SU-DHL-6 (cell line): ENCODE measurements around the gene MIEF1.

ENCODE experiments used
- H2AFZ ChIP-seq: fragments of 200-600 bp; sonication (generic); 2 replicates; pipeline ENCODE4 v1.6.1; 2014; ENCODE audit warnings: low read depth, mild to moderate bottlenecking, moderate library complexity, mixed read lengths, antibody characterized with exemption, low read length; ENCODE audit not compliant: severe bottlenecking
- H3F3A ChIP-seq: fragments of 200-600 bp; shearing (Covaris generic); 2 replicates; pipeline ENCODE4 v1.6.0; 2016; ENCODE audit warnings: antibody characterized with exemption, mild to moderate bottlenecking; ENCODE audit not compliant: insufficient read depth
- H3K27ac ChIP-seq: fragments of 200-600 bp; sonication (generic); 2 replicates; pipeline ENCODE4 v1.5.1; 2016; ENCODE audit warnings: low read depth, mild to moderate bottlenecking, low read length, moderate library complexity, mixed read lengths
- H3K27me3 ChIP-seq: fragments of 200-600 bp; sonication (generic), shearing (Covaris generic); 2 replicates; pipeline ENCODE4 v1.6.0; 2014; ENCODE audit warnings: mild to moderate bottlenecking, low read length
- H3K36me3 ChIP-seq: fragments of 200-600 bp; sonication (generic); 2 replicates; pipeline ENCODE4 v1.6.1; 2014; ENCODE audit warnings: mild to moderate bottlenecking, low read length, mixed read lengths
- H3K4me2 ChIP-seq: fragments of 300-600, 200-600 bp; shearing (Covaris generic), sonication (generic); 2 replicates; pipeline ENCODE4 v1.6.0; 2014; ENCODE audit warnings: low read length, low read depth, mild to moderate bottlenecking; ENCODE audit not compliant: poor library complexity, severe bottlenecking
- H3K4me3 ChIP-seq: fragments of 200-600 bp; sonication (generic); 2 replicates; pipeline ENCODE4 v1.5.1; 2014; ENCODE audit warnings: antibody characterized with exemption, low read length, mild to moderate bottlenecking, mixed read lengths; ENCODE audit not compliant: insufficient read depth, poor library complexity, severe bottlenecking
- H3K79me2 ChIP-seq: fragments of 200-600 bp; sonication (generic); 2 replicates; pipeline ENCODE4 v1.6.1; 2014; ENCODE audit warnings: mild to moderate bottlenecking, low read length, moderate library complexity; ENCODE audit not compliant: insufficient read depth
- H3K9ac ChIP-seq: fragments of 200-600 bp; sonication (generic); 2 replicates; pipeline ENCODE4 v1.7.0; 2014; ENCODE audit warnings: mild to moderate bottlenecking, low read length
- H3K9me2 ChIP-seq: fragments of 200-600 bp; sonication (generic); replicated peaks from 2 replicates; pipeline ENCODE4 v1.6.1; 2014; ENCODE audit warnings: low read length; ENCODE audit not compliant: insufficient read depth
- H3K9me3 ChIP-seq: fragments of 200-600 bp; sonication (generic); 2 replicates; pipeline ENCODE4 v1.6.1; 2014; ENCODE audit warnings: low read length, mixed read lengths; ENCODE audit not compliant: insufficient read depth
- H4K20me1 ChIP-seq: fragments of 200-600 bp; sonication (generic); 2 replicates; pipeline ENCODE4 v1.6.1; 2014; ENCODE audit warnings: low read depth, mild to moderate bottlenecking, antibody characterized with exemption, low read length, moderate library complexity, mixed read lengths
- CTCF ChIP-seq: fragments of 200-600 bp; sonication (generic); IDR thresholded peaks from one replicate; pipeline ENCODE4 v1.5.1; 2017; ENCODE audit warnings: antibody characterized with exemption, mild to moderate bottlenecking, low read length, moderate library complexity; ENCODE audit not compliant: insufficient read depth, poor library complexity, severe bottlenecking
- EZH2phosphoT487 ChIP-seq: fragments of 200-600 bp; sonication (generic), shearing (Covaris generic); conservative IDR thresholded peaks from 2 replicates; pipeline ENCODE4 v1.6.1; 2018; ENCODE audit warnings: mild to moderate bottlenecking, antibody characterized with exemption, low read length, moderate library complexity, mixed read lengths

Gene MIEF1

DNA sequence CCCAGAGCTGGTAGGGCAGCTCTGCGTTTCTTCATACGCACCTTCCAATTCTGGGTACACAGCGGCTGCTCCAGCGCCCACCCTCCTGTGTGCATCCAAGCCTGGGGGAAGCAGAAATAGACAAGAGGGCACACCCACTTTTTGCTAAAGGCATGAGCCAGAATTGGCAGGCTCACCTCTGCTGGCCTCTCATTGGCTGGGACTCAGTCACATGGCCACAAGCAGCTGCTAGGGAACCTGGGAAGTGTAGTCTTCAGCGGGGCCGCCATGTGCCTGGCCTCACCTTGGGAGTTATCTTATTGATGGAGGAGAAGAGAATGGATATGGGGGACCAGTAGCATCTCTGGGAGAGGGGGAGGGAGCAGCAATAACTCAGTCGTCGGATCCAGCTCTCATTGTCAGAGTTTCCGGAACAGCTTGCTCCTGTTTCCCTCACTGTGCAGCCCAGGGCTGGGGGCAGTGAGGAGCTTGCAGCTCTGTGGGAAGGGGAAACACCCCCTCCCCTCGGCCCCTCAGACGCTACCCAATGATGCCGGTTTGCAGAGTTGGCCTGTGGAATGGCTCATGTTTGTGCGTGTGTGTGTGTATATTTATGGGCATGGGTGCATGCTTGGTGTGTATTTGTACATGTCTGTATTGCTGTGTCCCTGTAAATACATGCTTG lies 11.8 kb upstream of the MIEF1 start:
- no peak overlapping the region for H3K9ac ChIP-seq
- H3K9me3 ChIP-seq, result no peaks in the 10 kb centered on the region
- H2AFZ ChIP-seq, result no peak overlapping the region
- no peak overlapping the region for H3K4me2 ChIP-seq
- no peaks in the 10 kb centered on the region for H3K27me3 ChIP-seq
- H3K27ac ChIP-seq, result no peak overlapping the region
- peaks cover 22% of the 10 kb centered on the region; the same call in 1 of the 2 replicates for H3K79me2 ChIP-seq
- no peaks in the 10 kb centered on the region for H3K9me2 ChIP-seq
- TF ChIP-seq EZH2phosphoT487 (no peak), CTCF (no peak)
- H3K4me3 ChIP-seq, result no peak overlapping the region
- H3K36me3 ChIP-seq, result peaks cover 4% of the 10 kb centered on the region; the same call in 1 of the 2 replicates
- peaks cover 30% of the 10 kb centered on the region for H3F3A ChIP-seq
- H4K20me1 ChIP-seq, result no peaks in the 10 kb centered on the region; the same call in 1 of the 2 replicates

- Histone ChIP-seq H2AFZ (no peak overlapping the region), H3K79me2 (peaks cover 16% of the 10 kb centered on the region; the same call in 1 of the 2 replicates), H4K20me1 (no peaks in the 10 kb centered on the region; the same call in 1 of the 2 replicates), H3K4me3 (no peak overlapping the region), H3K4me2 (no peak overlapping the region), H3K27ac (no peak overlapping the region), H3K27me3 (no peaks in the 10 kb centered on the region), H3K9ac (no peak overlapping the region), H3K9me3 (no peaks in the 10 kb centered on the region), H3K36me3 (no peaks in the 10 kb centered on the region), H3K9me2 (no peaks in the 10 kb centered on the region), H3F3A (peaks cover 26% of the 10 kb centered on the region)
- TF ChIP-seq EZH2phosphoT487, result no peak
- TF ChIP-seq CTCF, result no peak
Measured at GRCh38 chr22:39490966-39491680, 11.0 kb upstream of the MIEF1 start.

DNA sequence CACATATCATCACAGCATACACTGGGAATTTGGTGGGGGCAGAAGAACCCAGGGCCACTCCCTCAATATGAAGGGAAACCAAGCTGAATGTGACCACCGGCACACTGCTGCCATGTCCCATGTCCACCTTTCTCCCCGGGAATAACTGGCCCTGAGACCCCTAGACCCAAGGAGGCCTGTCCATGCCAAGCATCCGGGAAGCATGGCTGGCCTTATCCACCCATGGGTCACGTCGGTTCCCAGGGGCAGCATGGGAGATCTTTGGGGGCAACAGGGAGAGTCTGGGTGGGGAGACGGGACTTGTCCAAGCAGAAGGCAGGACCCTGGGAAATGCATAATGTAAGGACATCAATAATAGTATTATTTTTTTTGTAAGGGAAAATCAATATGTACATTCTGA lies 10.4 kb upstream of the MIEF1 start:
- Histone ChIP-seq H3K9me3 (no peaks in the 10 kb centered on the region), H3K27ac (no peak overlapping the region)

More for the DNA sequence above, 10.4 kb upstream of the MIEF1 start:
- no peak overlapping the region for H3K4me3 ChIP-seq
- no peaks in the 10 kb centered on the region; the same call in 1 of the 2 replicates for H4K20me1 ChIP-seq
- H3K9me2 ChIP-seq, result no peaks in the 10 kb centered on the region
- H2AFZ ChIP-seq, result no peak overlapping the region
- H3K9ac ChIP-seq, result no peak overlapping the region
- no peaks in the 10 kb centered on the region for H3K27me3 ChIP-seq
- H3K79me2 ChIP-seq, result peaks cover 16% of the 10 kb centered on the region; the same call in 1 of the 2 replicates
- TF ChIP-seq EZH2phosphoT487, result no peak
- no peak for TF ChIP-seq CTCF
- peaks cover 26% of the 10 kb centered on the region for H3F3A ChIP-seq
- H3K36me3 ChIP-seq, result no peaks in the 10 kb centered on the region
- no peak overlapping the region for H3K4me2 ChIP-seq
